GM19468 (cell line): ENCODE data around the gene FADS3.

Experiments used
- ATAC-seq: cut with Tn5 transposase; IDR thresholded peaks from one replicate; pipeline ENCODE4 v1.9.1; 2021; ENCODE audit warnings: mild to moderate bottlenecking, moderate library complexity, moderate number of reproducible peaks; ENCODE audit not compliant: unreplicated experiment; ENCODE audit errors: extremely low read depth

Gene FADS3

GRCh38 chr11:61891331-61892084, at the start of gene FADS3:
Gene FADS3, minus strand, starts transcription at chr11:61891545. Its CDS starts 164 bp downstream, at chr11:61891381.
- ATAC-seq: no peak

GRCh38 chr11:61940466-61940865, 49.1 kb upstream of the FADS3 start:
- ATAC-seq: no peak

DNA sequence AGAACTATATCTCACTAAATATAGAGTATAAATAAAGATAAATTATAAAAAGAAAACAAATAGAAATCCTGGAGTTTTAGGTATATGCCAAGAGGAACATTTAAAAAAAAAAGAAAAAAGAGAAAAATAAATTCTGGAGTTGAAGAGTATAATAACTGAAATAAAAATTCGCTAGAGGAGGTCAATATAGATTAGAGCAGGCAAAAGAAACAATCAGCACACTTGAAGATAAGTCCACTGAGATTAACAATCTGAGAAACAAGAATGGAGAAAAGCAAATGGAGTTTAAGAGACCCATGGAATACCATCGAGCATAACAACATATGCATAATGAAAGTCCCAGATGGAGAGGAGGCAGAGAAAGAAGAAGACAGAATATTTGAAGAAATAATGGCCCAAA, 44.5 kb upstream of the FADS3 start:
- ATAC-seq: no peak

DNA sequence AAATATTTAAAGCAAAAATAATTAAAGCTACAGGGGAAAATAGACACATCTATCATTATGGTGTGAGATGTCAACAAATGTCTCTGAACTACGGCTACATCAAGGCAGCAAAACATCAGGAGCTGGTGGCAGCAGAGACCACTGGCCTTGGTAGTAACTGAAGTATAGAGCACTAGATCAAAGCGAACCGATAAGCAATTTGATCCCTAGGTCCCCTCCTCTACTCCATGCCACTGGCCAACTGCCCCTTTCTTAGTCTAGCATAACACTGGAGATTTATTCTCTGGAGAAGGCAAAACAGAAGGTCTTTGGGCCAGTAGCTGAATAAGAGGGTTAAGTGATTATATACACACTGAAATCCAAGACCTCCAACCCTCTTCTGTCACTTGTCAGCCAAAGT, 39.6 kb upstream of the FADS3 start:
- ATAC-seq: no peak

DNA sequence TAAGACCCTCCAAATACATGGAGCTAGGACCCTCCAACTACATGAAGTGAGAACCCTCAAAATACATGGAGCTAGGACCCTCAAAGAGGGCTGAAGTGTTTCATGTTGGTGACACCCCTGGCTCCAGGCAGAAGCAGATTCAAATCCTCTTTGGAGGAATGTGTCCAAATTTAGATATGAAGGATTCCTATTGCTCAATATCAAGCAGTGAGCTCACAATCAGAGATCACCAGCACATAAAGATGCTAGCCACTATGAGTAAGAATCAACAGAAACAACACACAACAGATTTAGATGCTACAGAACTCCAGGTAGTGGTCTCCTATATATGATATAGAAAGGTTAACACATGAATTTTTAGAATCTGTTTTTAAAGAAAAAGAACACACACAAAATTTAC, 37.3 kb upstream of the FADS3 start:
- ATAC-seq: no peak

- ATAC-seq: no peak
These were observed 36.2 kb upstream of the FADS3 start for GRCh38 chr11:61927501-61927900.

GRCh38 chr11:61926235-61926634, 34.9 kb upstream of the FADS3 start:
- no peak for ATAC-seq

- ATAC-seq: no peak
These were observed 34.4 kb upstream of the FADS3 start for GRCh38 chr11:61925736-61926135.

- ATAC-seq: no peak
These were observed 32.7 kb upstream of the FADS3 start for GRCh38 chr11:61924064-61924455.

DNA sequence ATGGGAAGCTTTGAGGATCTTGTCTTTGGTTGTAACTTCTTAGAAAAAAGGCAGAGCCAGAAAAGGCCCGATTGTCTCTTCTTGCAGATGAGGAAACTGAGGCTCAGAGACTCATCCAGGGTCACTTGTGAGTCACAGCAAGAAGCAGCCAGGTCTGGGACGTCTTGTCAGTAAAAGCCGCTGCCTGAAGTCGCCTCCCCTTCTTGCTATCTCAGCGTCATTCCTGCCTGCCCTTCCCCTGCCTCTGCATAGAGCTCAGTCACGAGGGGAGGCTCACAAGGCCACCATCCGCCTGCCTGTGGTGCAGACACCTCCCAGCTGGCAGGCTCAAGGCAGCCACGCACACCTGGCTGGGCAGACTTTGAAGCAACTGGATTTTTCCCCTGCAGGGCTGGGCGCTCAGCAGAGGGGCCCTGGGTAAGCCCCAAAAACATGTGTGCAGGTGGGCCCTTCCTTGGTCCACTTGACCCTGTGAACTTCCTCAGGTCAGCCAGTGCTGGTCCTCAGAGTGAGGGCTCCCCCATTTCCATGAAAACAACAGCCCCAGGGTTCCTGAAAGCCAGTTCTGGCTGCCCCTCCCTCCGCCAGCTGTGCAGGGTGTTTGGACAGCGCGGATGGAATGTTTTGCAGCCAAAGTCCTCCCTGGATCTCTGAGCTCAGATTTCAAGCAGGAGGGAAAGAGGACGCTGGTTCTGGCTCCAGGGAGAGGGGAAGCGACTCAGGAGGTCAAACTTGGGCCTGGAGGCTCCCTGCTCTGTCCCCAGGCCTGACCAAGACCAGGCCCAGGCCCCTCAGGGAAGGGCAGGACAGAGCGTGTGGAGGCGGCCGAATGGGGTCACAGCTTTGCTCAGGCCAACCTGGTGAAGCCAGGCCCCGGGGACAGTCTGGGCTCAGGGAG, 32.1 kb upstream of the FADS3 start:
- no peak for ATAC-seq

- ATAC-seq: no peak
These were observed 31.2 kb upstream of the FADS3 start for GRCh38 chr11:61922539-61922938.

DNA sequence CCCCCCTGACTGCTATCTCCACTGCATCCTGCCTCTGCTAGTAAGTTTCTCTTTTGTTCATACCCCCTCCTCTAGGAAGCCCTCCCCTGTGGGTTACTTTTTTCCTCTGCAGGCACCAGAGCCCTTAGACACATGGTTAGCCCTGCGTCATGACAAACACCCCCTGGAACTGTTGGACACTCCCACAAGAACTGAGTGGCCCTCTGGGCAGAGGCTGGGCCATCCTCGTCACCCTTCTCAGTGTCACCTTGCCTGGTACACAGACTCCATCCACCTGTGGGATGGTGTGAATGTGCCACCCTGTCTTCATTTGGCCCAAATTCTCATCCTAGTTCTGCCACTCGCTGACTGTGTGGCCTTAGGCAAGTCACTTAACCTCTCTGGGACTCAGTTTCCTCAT, 30.1 kb upstream of the FADS3 start:
- ATAC-seq: no peak

GRCh38 chr11:61919705-61920631, 28.6 kb upstream of the FADS3 start:
- no peak for ATAC-seq

DNA sequence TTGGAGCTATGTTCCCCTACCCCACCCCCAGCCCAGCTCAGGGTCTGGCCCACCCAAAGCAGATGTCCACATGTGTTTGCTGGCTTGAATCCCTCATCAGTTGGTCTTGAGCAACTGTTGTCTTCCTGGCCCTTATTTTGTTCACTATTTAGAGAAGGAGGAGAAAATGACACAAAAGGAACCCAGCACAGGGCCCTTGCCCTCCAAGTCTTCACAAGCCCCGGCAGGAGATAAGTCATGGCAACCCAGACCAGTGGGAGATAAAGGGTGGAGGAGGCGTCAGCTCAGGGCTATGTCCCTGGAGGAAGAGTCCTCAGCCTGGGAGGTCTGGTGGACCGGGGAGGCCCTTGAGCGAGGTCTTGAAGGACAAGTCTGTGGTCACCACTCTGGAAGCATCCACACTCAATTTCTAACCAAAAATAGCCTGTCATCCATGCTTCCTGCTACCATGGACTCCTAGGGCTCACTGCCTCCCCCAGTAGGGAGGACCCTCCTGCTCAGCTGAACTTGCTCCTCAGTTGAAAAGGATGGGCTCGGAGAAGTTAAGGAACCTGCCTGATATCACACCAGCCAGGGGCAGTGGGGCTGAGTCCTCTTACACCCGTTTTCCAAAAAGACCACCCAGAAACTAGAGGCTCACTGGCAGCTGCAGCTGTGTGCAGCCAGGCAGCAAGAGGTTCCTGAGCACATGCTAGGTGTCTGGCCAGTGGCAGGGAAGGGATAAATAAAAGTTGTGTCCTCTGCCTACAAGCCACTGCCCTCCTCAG, 27.8 kb upstream of the FADS3 start:
- no peak for ATAC-seq

DNA sequence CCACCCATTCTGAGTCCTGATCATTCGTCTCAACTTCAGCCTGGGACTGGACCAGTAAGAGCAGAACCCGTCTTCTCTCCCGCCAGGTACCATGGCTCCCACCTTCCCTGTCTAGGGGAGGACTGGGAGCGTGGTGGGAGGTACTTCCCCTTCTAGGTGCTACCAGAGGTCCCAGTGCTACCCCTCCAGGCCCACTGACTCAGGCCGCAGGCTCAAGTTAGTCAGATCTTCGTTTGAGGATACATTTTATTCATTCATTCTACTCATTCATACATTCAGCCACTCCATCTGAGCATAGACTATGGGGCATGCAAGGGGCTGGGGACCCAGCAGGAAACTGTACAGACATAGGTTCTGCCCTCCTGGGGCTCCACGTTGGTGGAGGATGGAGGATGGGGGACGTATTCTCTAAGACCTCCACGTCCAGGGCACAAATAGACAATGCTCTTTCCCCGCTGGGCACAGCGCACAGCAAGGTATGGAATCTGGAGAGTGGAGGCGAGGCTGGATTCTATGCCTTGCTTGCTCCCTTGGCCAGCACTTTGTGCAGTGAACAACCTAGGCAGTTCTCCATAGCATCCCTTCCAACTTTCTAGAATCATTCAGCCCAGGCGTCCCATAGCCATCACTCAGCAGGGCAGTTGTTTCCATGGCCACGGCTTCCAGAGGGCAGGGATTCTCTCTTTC, 27.0 kb upstream of the FADS3 start:
- no peak for ATAC-seq

DNA sequence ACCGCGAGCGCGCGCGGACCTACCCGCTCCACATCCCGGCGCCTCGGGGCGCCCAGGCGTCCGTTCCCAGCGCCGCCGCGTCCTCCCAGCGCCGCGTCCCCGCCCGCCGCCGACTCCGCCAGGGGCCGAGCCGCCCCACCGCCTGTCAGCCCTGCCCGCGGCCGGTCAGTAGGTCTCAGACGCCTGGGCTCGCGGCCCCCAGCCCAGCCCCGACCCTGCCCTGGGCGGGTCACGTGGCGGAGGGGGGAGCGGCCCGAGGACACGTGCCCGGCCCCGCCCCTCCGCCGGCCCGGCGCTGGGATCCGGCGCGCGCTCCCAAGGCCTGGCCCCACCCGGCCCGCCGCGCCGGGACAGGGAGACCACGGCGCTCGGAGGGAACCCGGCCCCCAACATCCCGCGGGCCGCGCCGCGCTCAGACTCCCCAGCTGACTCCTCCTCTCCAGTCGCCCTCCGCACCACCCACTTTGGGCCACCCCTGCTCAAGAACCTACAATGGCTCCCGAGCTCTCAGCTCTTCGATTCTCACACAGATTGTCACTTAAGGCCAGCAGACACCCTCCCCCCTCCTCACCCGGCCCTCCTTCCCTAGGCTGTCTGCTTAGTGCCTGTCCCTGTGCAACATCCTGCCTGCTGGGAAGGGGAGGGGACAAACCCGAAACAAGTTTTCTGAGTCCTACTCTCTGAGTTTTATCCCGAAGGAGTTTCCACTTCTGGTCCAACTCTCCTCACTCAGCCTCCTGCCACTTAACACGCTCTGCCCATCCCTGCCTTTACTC, 26.2 kb upstream of the FADS3 start, which contains the start of gene RAB3IL1:
TSS of gene RAB3IL1 (minus strand) at position 233 of the 776 bp plus-strand sequence. CDS start at position 34, 199 bp downstream.
- ATAC-seq: no peak

GRCh38 chr11:61916737-61917333, 25.5 kb upstream of the FADS3 start:
- ATAC-seq: no peak
